ENCODE data around the gene PALM3.
A peak's percentile ranks its signal among the peaks of the same experiment; 100 is the strongest.
"Not testable (repeated sequence)": the region's sequence is repeated elsewhere in the genome, so short reads cannot be mapped to it uniquely, and the experiment has no call there.

- TF ChIP-seq CTCF (conservative IDR thresholded peaks at IDR 0.05 in 1 of 2, IDR thresholded peaks at IDR 0.05 in 1 of 2; ENCODE audit: low read depth in 1 of 2, low read length in 2 of 2), result peak; percentile 47 to 62
- not testable (repeated sequence) for TF ChIP-seq EZH2 (IDR thresholded peaks at IDR 0.05; ENCODE audit: low read length, missing control alignments)
These were observed 18.9 kb downstream of the PALM3 start for GRCh38 chr19:14042659-14043608.
